HG03558 (cell line): ENCODE results near the gene FARS2.
"Not testable (repeated sequence)": the region's sequence is repeated elsewhere in the genome, so short reads cannot be mapped to it uniquely, and the experiment has no call there.

Experiments used
- ATAC-seq: cut with Tn5 transposase; IDR thresholded peaks from one replicate; pipeline ENCODE4 v1.9.1; 2021; ENCODE audit warnings: moderate number of reproducible peaks; ENCODE audit not compliant: unreplicated experiment; ENCODE audit errors: extremely low read depth

The FARS2 gene

GRCh38 chr6:5644523-5645185 lies 383.3 kb downstream of the FARS2 start:
- ATAC-seq = no peak

- ATAC-seq = no peak
These were observed 384.3 kb downstream of the FARS2 start for GRCh38 chr6:5645328-5646290.

- no peak for ATAC-seq
These were observed 391.3 kb downstream of the FARS2 start for GRCh38 chr6:5652406-5653137.

- ATAC-seq = no peak
These were observed 392.5 kb downstream of the FARS2 start for GRCh38 chr6:5653801-5654200.

GRCh38 chr6:5656226-5656625 lies 394.9 kb downstream of the FARS2 start:
- ATAC-seq = no peak

- ATAC-seq = not testable (repeated sequence)
These were observed 395.4 kb downstream of the FARS2 start for GRCh38 chr6:5656695-5657094.

GRCh38 chr6:5657684-5658430 lies 396.5 kb downstream of the FARS2 start:
- no peak for ATAC-seq

GRCh38 chr6:5659467-5659866 lies 398.2 kb downstream of the FARS2 start:
- ATAC-seq = no peak

GRCh38 chr6:5660772-5661171 lies 399.5 kb downstream of the FARS2 start:
- no peak for ATAC-seq

GRCh38 chr6:5662797-5663196 lies 401.5 kb downstream of the FARS2 start:
- ATAC-seq = no peak

- no peak for ATAC-seq
These were observed 401.9 kb downstream of the FARS2 start for GRCh38 chr6:5663259-5663658.

GRCh38 chr6:5663739-5664138 lies 402.4 kb downstream of the FARS2 start:
- no peak for ATAC-seq

- no peak for ATAC-seq
These were observed 402.8 kb downstream of the FARS2 start for GRCh38 chr6:5664149-5664548.

GRCh38 chr6:5665173-5665572 lies 403.9 kb downstream of the FARS2 start:
- ATAC-seq = no peak

- no peak for ATAC-seq
These were observed 404.4 kb downstream of the FARS2 start for GRCh38 chr6:5665667-5666066.

- ATAC-seq = no peak
These were observed 405.4 kb downstream of the FARS2 start for GRCh38 chr6:5666695-5667094.

- ATAC-seq = no peak
These were observed 406.4 kb downstream of the FARS2 start for GRCh38 chr6:5667737-5668136.

- ATAC-seq = no peak
These were observed 409.1 kb downstream of the FARS2 start for GRCh38 chr6:5670381-5670780.

- ATAC-seq = no peak
These were observed 409.7 kb downstream of the FARS2 start for GRCh38 chr6:5670811-5671561.
